Stomach (tissue), 9 donors: ENCODE measurements around the gene TOMM40. TPM values are rescaled to one million over a fixed set of nuclear protein-coding genes. Genes with fewer than 3 reads are reported as not detected.

Experiments
- DNase-seq, 2 donors: peaks; one replicate each; pipeline versions ENCODE4 v3.0.0 to v3.0.0-alpha.2; 2013 to 2019
- H3K27ac ChIP-seq, 5 donors: fragments of 200-600 bp in 4 of 5; sonication (generic) in 4 of 5; one replicate each; pipeline ENCODE4 v1.5.1; 2013 to 2019; ENCODE audit warnings: mild to moderate bottlenecking in 1 of 5, moderate library complexity in 1 of 5
- H3K27me3 ChIP-seq, 3 donors: fragments of 200-600 bp; sonication (generic); one replicate each; pipeline ENCODE4 v1.5.1; 2017 to 2019; ENCODE audit warnings: mixed run types in 1 of 3
- H3K36me3 ChIP-seq, 4 donors: fragments of 200-600 bp; sonication (generic); 1 replicate in 3 of 4; 2 replicates in 1 of 4; pipeline ENCODE4 v1.5.1; 2016 to 2019
- H3K4me1 ChIP-seq, 4 donors: fragments of 200-600 bp; sonication (generic); one replicate each; pipeline ENCODE4 v1.5.1; 2016 to 2019
- H3K4me3 ChIP-seq, 4 donors: fragments of 200-600 bp; sonication (generic) in 3 of 4; one replicate each; pipeline ENCODE4 v1.5.1; 2016 to 2019; ENCODE audit warnings: mild to moderate bottlenecking in 1 of 4
- H3K9me3 ChIP-seq, 4 donors: fragments of 200-600 bp; sonication (generic); one replicate each; pipeline ENCODE4 v1.5.1; 2016 to 2019
- CTCF ChIP-seq, 7 experiments: fragments of 450-650 bp in 4 of 7; fragments of 200-600 bp in 3 of 7; sonication (generic) in 3 of 7; IDR thresholded peaks; one replicate each; pipeline ENCODE4 v1.5.1; 2016 to 2019; ENCODE audit warnings: antibody characterized with exemption in 7 of 7, control low read depth in 2 of 7, mild to moderate bottlenecking in 1 of 7
- EP300 ChIP-seq: sonication (generic); formaldehyde crosslinking; IDR thresholded peaks from one replicate; pipeline ENCODE4 v1.6.1; 2017; ENCODE audit warnings: antibody characterized with exemption
- POLR2A ChIP-seq, 4 donors: fragments of 450-650 bp; IDR thresholded peaks; one replicate each; pipeline ENCODE4 v1.6.1; 2016; ENCODE audit warnings: antibody characterized with exemption in 4 of 4, control low read depth in 2 of 4, mild to moderate bottlenecking in 1 of 4, moderate library complexity in 1 of 4
- POLR2AphosphoS5 ChIP-seq, 3 donors: sonication (generic); formaldehyde crosslinking; IDR thresholded peaks; one replicate each; pipeline ENCODE4 v1.6.1; 2016; ENCODE audit warnings: antibody characterized with exemption in 3 of 3
- WGBS, 5 donors: extraction: QIAGEN DNeasy Blood & Tissue Kit in 3 of 5; methylation state at CpG; one replicate each; pipeline versions ENCODE4 v1.1.5 to v1.1.7; 2013 to 2018; 5-methylcytosine and 5-hydroxymethylcytosine counted together
- intact Hi-C: fragments of 100-400 bp; cut with DNase I; formaldehyde crosslinking; loops from one replicate; pipeline ENCODE4 v1.15.1; 2023; ENCODE audit warnings: low total_unique reads
- polyA plus RNA-seq, 3 donors: library from polyadenylated mRNA; stranded (reverse); fragments of 200-250 nt; gene quantifications; one replicate each; pipeline ENCODE4 v1.2.3, GENCODE V29; 2013
- total RNA-seq, 5 donors: library from RNA; depleted of rRNA; stranded (reverse); fragments of >200 nt; gene quantifications; one replicate each; pipeline versions ENCODE4 v1.1.0 to v1.2.3, GENCODE V29; 2014 to 2016
- donor health status: healthy with polysubstance abuse.
- donor health status: Bipolar disorder and iron deficiency.
- donor health status: healthy.

TOMM40 gene
- total and polyA plus RNA-seq, 8 donors: 7.1 to 100 (median 25.5) TPM

GRCh38 chr19:44869733-44870470 lies 21.2 kb upstream of the TOMM40 start:
- intact Hi-C loops: no loop called here
- H3K4me1 ChIP-seq: peaks cover 0 to 44% (median 6%) of the 10 kb centered on the region in 4 donors
- no peaks in the 10 kb centered on the region for H3K27me3 ChIP-seq
- peaks cover 37 to 86% (median 83%) of the 10 kb centered on the region in 4 donors for H3K36me3 ChIP-seq
- no peak for DNase-seq
- H3K9me3 ChIP-seq: no peaks in the 10 kb centered on the region
- H3K27ac ChIP-seq: peak overlapping the region in 4 of 5 donors; percentile 33 to 64 (median 52)
- WGBS, 5 donors: 65 to 71% (median 66%) methylated on average over 13 of the region's 13 CpGs
- no peak overlapping the region for H3K4me3 ChIP-seq
- TF ChIP-seq POLR2A (IDR thresholded peaks at IDR 0.05): no peak
- no peak for TF ChIP-seq POLR2AphosphoS5 (IDR thresholded peaks at IDR 0.05)
- TF ChIP-seq CTCF (IDR thresholded peaks at IDR 0.05): no peak
- no peak for TF ChIP-seq EP300

- peaks cover 45 to 86% (median 83%) of the 10 kb centered on the region in 4 donors for H3K36me3 ChIP-seq
- no peaks in the 10 kb centered on the region for H3K9me3 ChIP-seq
- no peak for DNase-seq
- H3K4me1 ChIP-seq: peaks cover 0 to 31% (median 3%) of the 10 kb centered on the region in 4 donors
- 86 to 96% (median 94%) methylated on average over 14 of the region's 14 CpGs for WGBS, 5 donors
- TF ChIP-seq POLR2AphosphoS5 (IDR thresholded peaks at IDR 0.05): no peak
- TF ChIP-seq CTCF (IDR thresholded peaks at IDR 0.05): no peak
- no peak for TF ChIP-seq POLR2A (IDR thresholded peaks at IDR 0.05)
- no peak for TF ChIP-seq EP300
- intact Hi-C loops: no loop called here
- no peaks in the 10 kb centered on the region for H3K27me3 ChIP-seq
- no peak overlapping the region for H3K4me3 ChIP-seq
- no peak overlapping the region for H3K27ac ChIP-seq
These were observed 19.2 kb upstream of the TOMM40 start for GRCh38 chr19:44871809-44872208.

- no peak for TF ChIP-seq CTCF (IDR thresholded peaks at IDR 0.05)
- no peak for TF ChIP-seq POLR2AphosphoS5 (IDR thresholded peaks at IDR 0.05)
- TF ChIP-seq POLR2A (IDR thresholded peaks at IDR 0.05): no peak
- TF ChIP-seq EP300: no peak
- no peak for DNase-seq
- Histone ChIP-seq H3K9me3 (no peaks in the 10 kb centered on the region), H3K4me1 (peaks cover 0 to 27% (median under 1%) of the 10 kb centered on the region in 4 donors), H3K36me3 (peaks cover 45 to 88% (median 83%) of the 10 kb centered on the region in 4 donors), H3K4me3 (no peak overlapping the region), H3K27me3 (no peaks in the 10 kb centered on the region), H3K27ac (no peak overlapping the region)
- intact Hi-C loops: no loop called here
- 79 to 91% (median 84%) methylated on average over 4 of the region's 4 CpGs for WGBS, 5 donors
These were observed 18.4 kb upstream of the TOMM40 start for GRCh38 chr19:44872661-44873060.

GRCh38 chr19:44874317-44874716 lies 16.7 kb upstream of the TOMM40 start:
- Histone ChIP-seq H3K4me3 (no peak overlapping the region), H3K9me3 (no peaks in the 10 kb centered on the region), H3K4me1 (peaks cover 0 to 15% (median 0%) of the 10 kb centered on the region in 4 donors), H3K27me3 (no peaks in the 10 kb centered on the region), H3K36me3 (peaks cover 56 to 93% (median 90%) of the 10 kb centered on the region in 4 donors), H3K27ac (no peak overlapping the region)
- DNase-seq: no peak
- WGBS, 5 donors: 90 to 94% (median 93%) methylated on average over 3 to 16 of the region's 16 CpGs
- intact Hi-C loops: no loop called here
- TF ChIP-seq EP300: no peak
- no peak for TF ChIP-seq POLR2AphosphoS5 (IDR thresholded peaks at IDR 0.05)
- TF ChIP-seq CTCF (IDR thresholded peaks at IDR 0.05): no peak
- no peak for TF ChIP-seq POLR2A (IDR thresholded peaks at IDR 0.05)
